Measurements from ENCODE around the gene NT5C2.
"Not testable (repeated sequence)": the region's sequence is repeated elsewhere in the genome, so short reads cannot be mapped to it uniquely, and the experiment has no call there.

GRCh38 chr10:103207643-103208042, 14.6 kb upstream of the NT5C2 start:
- TF ChIP-seq CTCF, POLR2A (IDR thresholded peaks at IDR 0.05): not testable (repeated sequence)

Measured in testis (tissue), 2 donors.